SK-N-SH (cell line): Measurements from ENCODE around the gene DENND1A. TPM values are rescaled to one million over a fixed set of nuclear protein-coding genes. Genes with fewer than 3 reads are reported as not detected.

ENCODE experiments used
- CTCF ChIA-PET: fragments of 300-600, 350-600 bp; formaldehyde crosslinking; extraction: SDS; loops from one replicate; lab custom pipeline; 2021; lab: Yijun Ruan, JAX
- POLR2A ChIA-PET: fragments of 350-600 bp; sonication (Branson Sonifier 250); formaldehyde crosslinking; extraction: SDS; loops from one replicate; lab custom pipeline; 2020; ENCODE audit warnings: antibody characterized with exemption, inconsistent platforms; lab: Yijun Ruan, JAX
- DNase-seq: peaks from one replicate; pipeline ENCODE4 v3.0.0; 2012
- H2AFZ ChIP-seq: fragments of 200-600 bp; sonication (generic); 2 replicates; pipeline ENCODE4 v1.8.1; 2016; ENCODE audit warnings: antibody characterized with exemption, mild to moderate bottlenecking, low read depth
- H3F3A ChIP-seq: fragments of 200-600 bp; sonication (generic); replicated peaks from 2 replicates; pipeline ENCODE3; 2016; ENCODE audit warnings: antibody characterized with exemption, mild to moderate bottlenecking; ENCODE audit not compliant: insufficient read depth
- H3K27ac ChIP-seq, 2 experiments: fragments of 200-500 bp in 1 of 2; fragments of 200-600 bp in 1 of 2; sonication (Bioruptor generic) in 1 of 2; sonication (generic), shearing (Covaris generic) in 1 of 2; 2 replicates each; pipeline versions ENCODE4 v1.5.1 to v1.6.1; 2014 to 2016; ENCODE audit warnings: low read depth in 2 of 2, inconsistent platforms in 1 of 2, low read length in 1 of 2, mild to moderate bottlenecking in 1 of 2, mixed read lengths in 1 of 2
- H3K27me3 ChIP-seq: fragments of 200-600 bp; sonication (generic), shearing (Covaris generic); 2 replicates; pipeline ENCODE4 v1.6.1; 2016; ENCODE audit warnings: mixed run types; ENCODE audit not compliant: insufficient read depth
- H3K36me3 ChIP-seq, 2 experiments: fragments of 200-500 bp in 1 of 2; fragments of 200-600 bp in 1 of 2; sonication (Bioruptor generic) in 1 of 2; sonication (generic) in 1 of 2; replicated peaks in 1 of 2; 2 replicates each; pipeline versions ENCODE3 to v1.5.1; 2014 to 2016; ENCODE audit warnings: low read length in 1 of 2, mild to moderate bottlenecking in 1 of 2; ENCODE audit not compliant: insufficient read depth in 2 of 2, control insufficient read depth in 1 of 2
- H3K4me1 ChIP-seq, 2 experiments: fragments of 200-500 bp in 1 of 2; fragments of 200-600 bp in 1 of 2; sonication (Bioruptor generic) in 1 of 2; sonication (generic), shearing (Covaris generic) in 1 of 2; 2 replicates each; pipeline versions ENCODE4 v1.5.1 to v1.6.1; 2014 to 2016; ENCODE audit warnings: low read depth in 1 of 2, low read length in 1 of 2, mixed run types in 1 of 2; ENCODE audit not compliant: insufficient read depth in 2 of 2, control insufficient read depth in 1 of 2
- H3K4me2 ChIP-seq: fragments of 200-600 bp; sonication (generic), shearing (Covaris generic); 2 replicates; pipeline ENCODE4 v1.6.1; 2017; ENCODE audit warnings: mixed run types
- H3K4me3 ChIP-seq, 2 experiments: fragments of 200-500 bp in 1 of 2; fragments of 200-600 bp in 1 of 2; sonication (Bioruptor generic) in 1 of 2; sonication (generic), shearing (Covaris generic) in 1 of 2; 2 replicates each; pipeline versions ENCODE4 v1.5.1 to v1.8.1; 2014 to 2016; ENCODE audit warnings: low read depth in 2 of 2, inconsistent platforms in 1 of 2, low read length in 1 of 2, mild to moderate bottlenecking in 1 of 2, mixed read lengths in 1 of 2, moderate library complexity in 1 of 2
- H3K79me2 ChIP-seq: fragments of 200-600 bp; sonication (generic); 2 replicates; pipeline ENCODE4 v1.8.1; 2017; ENCODE audit warnings: mild to moderate bottlenecking; ENCODE audit not compliant: insufficient read depth
- H3K9ac ChIP-seq: fragments of 200-600 bp; sonication (generic); 2 replicates; pipeline ENCODE4 v1.6.1; 2017; ENCODE audit warnings: mixed run types
- H3K9me2 ChIP-seq: fragments of 200-600 bp; sonication (generic); 2 replicates; pipeline ENCODE4 v1.6.1; 2017; ENCODE audit warnings: mixed run types
- H3K9me3 ChIP-seq: fragments of 200-600 bp; sonication (generic); 2 replicates; pipeline ENCODE4 v1.6.1; 2017; ENCODE audit warnings: mixed run types, mild to moderate bottlenecking, moderate library complexity
- H4K20me1 ChIP-seq: fragments of 200-600 bp; sonication (generic); 2 replicates; pipeline ENCODE4 v1.6.1; 2017; ENCODE audit warnings: mild to moderate bottlenecking, mixed run types; ENCODE audit not compliant: insufficient read depth
- CHD2 ChIP-seq: fragments of 150-350 bp; IDR thresholded peaks from 2 replicates; pipeline ENCODE4 v1.6.1; 2018; ENCODE audit warnings: low read length; ENCODE audit not compliant: partially characterized antibody
- GABPA ChIP-seq: IDR thresholded peaks from 2 replicates; pipeline ENCODE4 v1.4.0; 2012; ENCODE audit warnings: low read depth, mild to moderate bottlenecking
- GATA2 ChIP-seq: sonication (generic); formaldehyde crosslinking; IDR thresholded peaks from 2 replicates; pipeline ENCODE4 v1.5.0; 2020; ENCODE audit warnings: mild to moderate bottlenecking, missing genetic modification reagents
- NFIC ChIP-seq: IDR thresholded peaks from 2 replicates; pipeline ENCODE4 v1.4.0; 2012; ENCODE audit warnings: borderline replicate concordance
- NRF1 ChIP-seq: IDR thresholded peaks from 2 replicates; pipeline ENCODE4 v1.6.1; 2012; ENCODE audit warnings: low read depth, mild to moderate bottlenecking, low read length
- POLR2AphosphoS5 ChIP-seq: IDR thresholded peaks from 2 replicates; pipeline ENCODE4 v1.6.1; 2012; ENCODE audit warnings: low read depth, low read length
- RFX5 ChIP-seq: IDR thresholded peaks from 2 replicates; pipeline ENCODE4 v1.6.1; 2012; ENCODE audit warnings: mild to moderate bottlenecking, improper control_type of control experiment, low read length
- RXRA ChIP-seq: IDR thresholded peaks from 2 replicates; pipeline ENCODE4 v1.4.0; 2012; ENCODE audit warnings: low read depth, mild to moderate bottlenecking, borderline replicate concordance
- SMC3 ChIP-seq: IDR thresholded peaks from 2 replicates; pipeline ENCODE4 v1.6.1; 2012; ENCODE audit warnings: low read depth, low read length, improper control_type of control experiment
- TEAD4 ChIP-seq: IDR thresholded peaks from 2 replicates; pipeline ENCODE4 v1.4.0; 2012; ENCODE audit warnings: mild to moderate bottlenecking, borderline replicate concordance; ENCODE audit not compliant: insufficient read depth
- WGBS: methylation state at CpG from one replicate; pipeline ENCODE4 v1.1.6; 2017; ENCODE audit warnings: low lambda C conversion rate; 5-methylcytosine and 5-hydroxymethylcytosine counted together
- polyA plus RNA-seq, 3 experiments: library from polyadenylated mRNA; depleted of rRNA; stranded (reverse); fragments of >200 nt; gene quantifications; 2 replicates each; pipeline ENCODE4 v1.2.3, GENCODE V29; 2012
- TF ChIP-seq, protein P1 (sequence below): IDR thresholded peaks from 2 replicates; pipeline ENCODE4 v1.4.0; 2012; ENCODE audit warnings: low read depth
- TF ChIP-seq, protein P2 (sequence below): fragments of 150-350 bp; IDR thresholded peaks from 2 replicates; pipeline ENCODE4 v1.6.1; 2016; ENCODE audit warnings: mild to moderate bottlenecking, low read depth, low read length

The DENND1A gene
- polyA plus RNA-seq, 1 of the 3 experiments (the other 2 are of a cell fraction): 25.4 TPM

DNA sequence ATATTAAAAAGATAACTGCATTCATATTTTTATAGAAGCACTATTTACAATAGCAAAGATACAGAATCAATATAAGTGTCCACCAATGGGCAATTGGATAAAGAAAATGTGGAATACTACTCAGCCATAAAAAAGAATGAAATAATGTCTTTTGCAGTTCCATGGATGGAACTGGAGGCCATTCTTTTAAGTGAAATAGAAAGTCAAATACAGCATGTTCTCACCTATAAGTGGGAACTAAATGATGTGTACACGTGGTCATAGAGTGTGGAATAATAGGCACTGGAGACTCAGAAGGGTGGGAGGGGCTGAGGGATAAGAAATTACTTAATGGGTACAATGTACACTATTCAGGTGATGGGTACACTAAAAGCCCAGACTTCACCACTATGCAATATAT is 53.2 kb downstream of the DENND1A start:
- Histone ChIP-seq H3K36me3 (peaks cover 6 to 14% of the 10 kb centered on the region in 2 experiments), H3K9ac (no peak overlapping the region)
- WGBS: 67% methylated on average over 1 of the region's 1 CpG

DNA sequence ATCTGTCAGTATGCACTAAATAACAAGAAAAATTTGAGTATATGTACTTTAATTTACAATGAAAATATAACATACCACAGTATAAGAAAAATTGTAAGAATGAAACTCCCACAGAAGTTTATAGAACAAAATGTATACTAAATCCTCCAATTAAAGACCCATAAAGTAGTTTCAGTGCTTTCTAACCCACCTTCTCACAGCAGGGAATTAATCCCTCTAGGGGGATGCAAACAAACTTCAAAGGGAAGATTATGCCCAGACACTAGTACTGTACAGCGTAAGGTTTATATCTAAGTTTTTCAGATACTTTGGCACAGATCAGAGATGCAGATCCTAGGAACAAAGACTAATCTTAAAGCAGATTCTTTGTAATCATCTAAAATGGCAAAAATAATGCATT is 57.2 kb downstream of the DENND1A start:
- DNase-seq: no peak
- Histone ChIP-seq H3K36me3 (peaks cover 6 to 14% of the 10 kb centered on the region in 2 experiments), H2AFZ (no peak overlapping the region), H3K27ac (no peak overlapping the region), H3K4me1 (no peaks in the 10 kb centered on the region), H4K20me1 (no peaks in the 10 kb centered on the region), H3K4me2 (no peak overlapping the region), H3K9me3 (no peaks in the 10 kb centered on the region), H3K9me2 (no peaks in the 10 kb centered on the region), H3K9ac (no peak overlapping the region), H3K4me3 (no peak overlapping the region), H3F3A (no peaks in the 10 kb centered on the region), H3K79me2 (no peaks in the 10 kb centered on the region), H3K27me3 (no peaks in the 10 kb centered on the region)
- CTCF ChIA-PET: no interaction called here
- POLR2A ChIA-PET: no interaction called here
- 96% methylated on average over 1 of the region's 1 CpG for WGBS
- TF ChIP-seq TEAD4 (no peak), POLR2AphosphoS5 (no peak), NRF1 (no peak), SMC3 (no peak), GATA2 (CRISPR knock-in tag) (no peak)
- TF ChIP-seq, protein P1, sequence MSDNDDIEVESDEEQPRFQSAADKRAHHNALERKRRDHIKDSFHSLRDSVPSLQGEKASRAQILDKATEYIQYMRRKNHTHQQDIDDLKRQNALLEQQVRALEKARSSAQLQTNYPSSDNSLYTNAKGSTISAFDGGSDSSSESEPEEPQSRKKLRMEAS: no peak

More for the DNA sequence above, 53.2 kb downstream of the DENND1A start:
- Histone ChIP-seq H3K79me2 (no peaks in the 10 kb centered on the region), H4K20me1 (no peaks in the 10 kb centered on the region), H3F3A (no peaks in the 10 kb centered on the region), H3K4me1 (no peaks in the 10 kb centered on the region), H3K27ac (no peak overlapping the region), H3K27me3 (no peaks in the 10 kb centered on the region), H2AFZ (no peak overlapping the region), H3K4me2 (no peak overlapping the region), H3K9me3 (no peaks in the 10 kb centered on the region), H3K4me3 (no peak overlapping the region), H3K9me2 (no peaks in the 10 kb centered on the region)
- TF ChIP-seq NFIC: no peak
- no peak for TF ChIP-seq RXRA
- no peak for TF ChIP-seq RFX5
- no peak for TF ChIP-seq CHD2
- TF ChIP-seq, protein P1: no peak
- TF ChIP-seq, protein P2, sequence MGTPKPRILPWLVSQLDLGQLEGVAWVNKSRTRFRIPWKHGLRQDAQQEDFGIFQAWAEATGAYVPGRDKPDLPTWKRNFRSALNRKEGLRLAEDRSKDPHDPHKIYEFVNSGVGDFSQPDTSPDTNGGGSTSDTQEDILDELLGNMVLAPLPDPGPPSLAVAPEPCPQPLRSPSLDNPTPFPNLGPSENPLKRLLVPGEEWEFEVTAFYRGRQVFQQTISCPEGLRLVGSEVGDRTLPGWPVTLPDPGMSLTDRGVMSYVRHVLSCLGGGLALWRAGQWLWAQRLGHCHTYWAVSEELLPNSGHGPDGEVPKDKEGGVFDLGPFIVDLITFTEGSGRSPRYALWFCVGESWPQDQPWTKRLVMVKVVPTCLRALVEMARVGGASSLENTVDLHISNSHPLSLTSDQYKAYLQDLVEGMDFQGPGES: no peak
- TF ChIP-seq GABPA: no peak
- no peak for TF ChIP-seq NRF1
- TF ChIP-seq TEAD4: no peak
- no peak for DNase-seq
- ChIA-PET CTCF (no interaction called here), POLR2A (no interaction called here)
